ENCODE results near the gene GALK1.
"Not testable (repeated sequence)": the region's sequence is repeated elsewhere in the genome, so short reads cannot be mapped to it uniquely, and the experiment has no call there.

The GALK1 gene

GRCh38 chr17:75783803-75784472 is 18.9 kb upstream of the GALK1 start:
- peak; percentile 67 for DNase-seq

GRCh38 chr17:75783069-75783783 is 18.2 kb upstream of the GALK1 start:
- no peak for DNase-seq

DNA sequence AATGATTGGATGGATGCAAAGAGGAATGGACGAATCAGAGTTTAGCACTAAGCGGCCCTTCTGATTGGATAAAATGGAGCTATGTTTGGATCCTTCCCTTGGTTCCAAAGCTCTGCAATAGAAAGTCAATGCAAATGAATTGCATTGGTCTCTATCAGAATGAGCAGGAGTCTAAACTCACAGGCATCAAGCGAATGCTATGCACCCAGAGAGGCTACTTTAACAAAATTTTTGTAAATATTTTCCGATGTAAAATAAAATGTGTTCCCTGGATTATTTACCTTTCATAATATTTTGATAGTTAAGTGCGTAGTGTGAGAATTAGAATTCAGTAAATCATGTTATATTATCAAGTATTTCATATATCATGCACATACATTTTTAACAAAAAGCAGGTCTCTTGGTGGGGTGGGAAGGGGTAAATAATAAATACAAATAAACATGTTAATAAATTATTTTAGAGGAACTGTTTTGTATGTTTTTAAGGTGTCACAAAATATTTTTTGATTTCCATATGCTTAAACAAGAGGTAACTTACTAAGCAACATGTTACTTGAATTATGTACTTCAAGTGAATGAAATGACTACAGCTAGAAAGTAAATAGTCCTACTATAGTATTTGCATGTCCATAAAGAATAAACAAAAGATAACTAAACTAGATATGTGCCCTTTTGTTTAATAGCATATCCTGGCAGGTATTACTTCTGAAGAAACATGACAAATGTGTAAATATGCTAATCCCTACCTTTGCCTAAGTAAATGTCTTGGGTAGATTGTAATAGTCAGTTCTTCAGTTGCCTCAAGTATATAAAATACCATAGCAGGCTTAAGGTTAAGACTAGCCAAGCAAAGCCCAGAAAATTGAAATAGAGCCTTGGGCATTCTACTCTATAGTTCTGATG is 15.2 kb upstream of the GALK1 start:
- no peak for DNase-seq

DNA sequence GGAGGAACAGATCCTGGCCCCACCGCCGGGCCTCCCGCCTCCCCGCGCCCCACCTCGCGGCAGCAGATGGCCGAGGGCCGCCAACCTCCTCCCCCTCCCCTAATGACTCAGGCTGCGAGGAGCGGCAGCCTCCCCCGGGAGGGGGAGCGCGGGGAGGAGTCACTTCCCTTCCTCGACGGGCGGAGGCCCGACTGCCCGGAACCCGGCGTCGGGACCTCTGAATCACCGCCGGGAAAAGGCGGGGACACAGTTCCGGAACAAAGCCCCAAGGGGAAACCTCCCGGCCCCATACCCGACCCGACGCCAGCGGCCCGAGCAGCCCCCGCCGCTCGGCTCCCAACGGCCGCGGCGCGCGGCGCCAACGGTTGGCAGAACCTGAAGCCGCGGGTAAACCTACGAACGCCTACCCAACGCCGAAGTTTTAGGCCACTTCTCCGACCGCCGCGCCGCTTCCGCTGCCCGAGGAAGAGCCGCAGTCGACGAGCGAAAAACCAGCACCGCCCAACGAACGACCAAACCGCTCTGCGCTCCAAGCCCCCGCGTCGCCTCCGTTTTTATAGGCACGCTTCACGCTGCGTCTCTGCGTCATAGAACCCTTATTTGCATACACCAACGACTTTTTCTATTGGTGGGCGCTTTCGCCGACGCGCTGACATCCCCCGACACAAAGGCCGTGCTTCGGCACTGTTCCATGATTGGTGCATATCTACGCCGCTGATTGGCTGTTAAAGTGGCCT is 14.4 kb upstream of the GALK1 start:
- DNase-seq = peak; percentile 96

GRCh38 chr17:75778861-75779249 is 13.9 kb upstream of the GALK1 start:
- DNase-seq = no peak

DNA sequence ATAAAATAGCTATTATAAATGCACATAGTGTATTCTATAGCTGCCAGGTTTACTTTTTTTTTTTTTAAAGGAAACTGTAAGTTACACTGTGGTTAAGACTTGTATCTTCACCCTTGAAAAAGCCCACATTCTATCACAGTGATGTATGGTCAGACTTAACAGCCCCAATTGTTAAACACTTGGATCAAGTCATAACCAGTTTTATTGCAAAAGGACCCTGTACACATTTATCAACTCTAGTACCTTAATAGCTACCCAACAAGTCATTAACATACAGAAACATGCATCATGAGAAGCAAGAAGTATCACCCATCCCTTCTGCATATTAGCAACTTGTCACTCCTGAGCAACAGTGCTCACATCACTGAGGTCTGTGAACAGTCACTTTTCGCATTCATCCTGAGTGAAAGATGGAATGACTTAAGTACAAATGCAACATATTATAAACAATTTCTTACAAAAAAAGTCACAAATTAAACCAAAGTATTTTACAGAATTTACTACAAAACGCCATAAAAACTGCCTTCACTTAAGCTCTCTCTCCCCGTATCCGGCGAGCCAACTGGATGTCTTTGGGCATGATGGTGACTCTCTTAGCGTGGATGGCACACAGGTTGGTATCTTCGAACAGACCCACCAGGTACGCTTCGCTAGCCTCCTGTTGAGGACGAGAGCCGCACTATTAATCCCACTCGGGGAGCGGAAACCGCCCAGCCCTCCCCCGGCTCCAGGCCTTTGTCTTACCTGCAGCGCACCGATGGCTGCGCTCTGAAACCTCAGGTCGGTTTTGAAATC is 13.3 kb upstream of the GALK1 start:
- not testable (repeated sequence) for DNase-seq

- DNase-seq = no peak
These were observed 12.4 kb upstream of the GALK1 start for GRCh38 chr17:75777296-75777922.

- DNase-seq = peak; percentile 70
These were observed 11.6 kb upstream of the GALK1 start for GRCh38 chr17:75776386-75777295.

DNA sequence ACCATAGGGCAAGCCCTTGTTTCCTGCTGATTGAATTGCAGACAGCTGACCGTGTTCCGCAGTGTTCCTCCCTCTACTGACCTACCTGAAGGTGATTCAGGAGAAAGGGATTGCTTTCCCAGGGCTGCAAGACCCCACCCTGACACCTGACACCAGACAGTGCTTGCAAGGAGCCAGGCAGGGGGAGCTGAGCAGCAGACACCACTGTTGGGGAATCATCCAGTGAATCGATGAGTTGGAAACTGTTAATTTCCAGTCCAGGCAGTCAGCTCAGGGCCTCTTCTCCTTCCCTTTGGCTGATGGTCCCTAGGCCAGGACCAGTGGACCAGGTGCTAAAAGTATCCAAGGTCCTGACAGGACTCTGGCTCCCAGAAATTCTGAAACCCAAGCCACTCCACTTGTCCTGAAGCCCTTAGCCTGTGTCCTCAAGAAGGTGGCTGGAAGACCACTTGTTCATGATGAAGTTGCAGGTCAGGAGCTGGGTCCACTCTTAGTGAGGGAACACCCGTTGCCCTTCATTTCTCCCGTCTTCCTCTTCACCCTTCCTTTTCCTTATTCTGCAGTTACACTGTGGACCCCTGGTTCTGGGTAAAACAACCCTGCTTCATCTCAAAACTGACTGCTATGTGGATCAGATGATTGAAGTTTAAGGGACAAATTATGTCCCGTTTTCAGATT is 10.1 kb upstream of the GALK1 start:
- DNase-seq = peak; percentile 66

GRCh38 chr17:75774471-75774990 is 9.5 kb upstream of the GALK1 start:
- DNase-seq = peak; percentile 53

- DNase-seq = no peak
These were observed 8.9 kb upstream of the GALK1 start for GRCh38 chr17:75773808-75774470.

DNA sequence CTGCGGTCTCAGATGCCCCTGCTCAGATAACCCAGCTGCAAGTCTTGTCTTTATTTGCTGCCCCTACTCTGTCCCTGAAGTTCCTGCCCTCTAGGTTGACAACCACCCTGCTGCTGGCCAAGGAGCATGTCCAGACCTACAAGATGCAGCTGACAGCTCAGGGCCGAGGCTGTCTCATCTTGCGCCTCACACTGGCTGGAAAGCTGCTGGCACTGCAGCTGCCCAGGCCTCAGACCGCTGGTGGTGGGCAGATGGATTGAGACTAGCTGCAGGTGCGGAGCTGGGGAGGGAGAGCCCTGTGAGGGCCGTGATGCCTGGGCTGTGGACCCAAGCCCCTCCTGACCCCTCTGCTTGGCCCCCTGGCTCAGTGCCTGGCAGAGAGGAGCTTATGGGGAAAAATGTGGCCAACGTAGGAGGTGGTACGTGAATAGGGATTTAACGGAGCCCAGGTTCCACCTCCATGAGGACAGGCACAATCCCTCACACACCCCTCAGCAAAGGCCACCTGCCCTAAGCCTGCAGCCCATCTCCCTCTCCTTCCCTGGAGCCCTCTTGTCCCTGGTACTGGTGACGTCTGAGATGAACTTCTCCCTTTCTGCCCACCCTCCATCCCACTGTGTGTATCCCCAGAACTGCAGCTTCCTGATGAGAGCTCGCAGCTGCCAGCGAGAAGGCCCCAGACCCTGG is 8.3 kb upstream of the GALK1 start:
- DNase-seq = no peak

DNA sequence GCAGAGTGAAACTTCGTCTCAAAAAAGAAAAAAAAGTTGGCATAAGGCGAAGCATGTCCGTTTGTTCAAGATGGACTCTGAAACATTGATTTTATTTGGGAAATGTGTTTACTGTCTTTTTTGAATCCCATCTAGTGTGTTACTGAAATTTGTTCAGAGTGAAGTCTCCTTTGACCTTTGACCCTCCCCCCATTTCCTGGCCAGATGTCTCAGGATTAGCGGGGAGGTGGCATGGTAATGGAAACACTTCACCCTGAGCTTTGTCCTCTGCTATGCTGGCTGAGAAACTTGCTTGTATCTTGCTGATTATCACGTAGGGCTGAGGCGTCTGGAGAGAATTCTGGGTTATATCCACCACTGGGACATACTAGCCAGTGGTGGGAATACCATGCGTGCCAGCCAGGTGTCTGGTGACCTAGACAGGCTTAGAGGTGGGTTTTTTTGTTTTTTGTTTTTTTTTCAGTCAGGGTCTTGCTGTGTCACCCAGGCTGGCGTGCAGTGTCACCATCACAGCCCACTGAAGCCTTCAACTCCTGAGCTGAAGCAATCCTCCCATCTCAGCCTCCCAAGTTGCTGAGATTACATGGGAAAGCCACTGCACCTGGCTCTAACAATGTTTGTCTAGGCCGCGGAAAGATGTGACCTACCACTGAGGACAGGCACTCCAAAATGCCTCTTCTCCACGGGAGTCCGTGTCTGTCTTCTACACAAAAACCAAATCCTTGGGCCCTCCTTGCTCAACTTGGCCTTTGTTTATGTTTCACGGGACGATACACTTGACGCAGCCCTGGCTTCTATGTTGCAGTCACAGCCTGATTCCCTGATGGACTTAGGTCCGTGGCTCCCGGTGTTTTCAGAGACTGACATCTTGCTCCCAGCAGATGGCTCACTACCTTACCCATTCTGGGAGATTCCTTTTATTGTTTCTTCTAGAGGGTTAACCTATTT is 6.6 kb upstream of the GALK1 start:
- DNase-seq = no peak

- DNase-seq = no peak
These were observed 4.5 kb upstream of the GALK1 start for GRCh38 chr17:75769536-75769935.

GRCh38 chr17:75767881-75768280 is 2.9 kb upstream of the GALK1 start:
- DNase-seq = no peak

DNA sequence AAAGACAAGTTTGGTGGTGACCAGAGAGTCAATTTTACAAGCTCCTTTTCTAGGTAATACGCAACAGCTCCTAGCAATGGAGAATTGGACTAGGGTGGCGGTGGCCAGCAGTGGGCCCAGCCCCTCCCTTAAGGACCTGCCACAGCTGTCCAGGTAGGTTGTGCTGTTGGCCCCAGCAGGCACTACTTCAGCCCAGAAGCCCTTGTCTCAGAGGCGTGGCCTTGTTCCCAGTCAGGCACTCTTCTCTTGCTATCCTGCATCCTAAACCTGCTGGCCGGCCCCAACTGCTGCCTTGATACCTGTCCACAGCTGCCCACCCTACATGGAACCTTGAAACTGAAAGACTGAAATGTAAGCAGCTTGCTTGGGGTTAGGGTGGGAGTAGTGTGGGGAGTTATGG is 989 bp upstream of the GALK1 start:
- no peak for DNase-seq

DNA sequence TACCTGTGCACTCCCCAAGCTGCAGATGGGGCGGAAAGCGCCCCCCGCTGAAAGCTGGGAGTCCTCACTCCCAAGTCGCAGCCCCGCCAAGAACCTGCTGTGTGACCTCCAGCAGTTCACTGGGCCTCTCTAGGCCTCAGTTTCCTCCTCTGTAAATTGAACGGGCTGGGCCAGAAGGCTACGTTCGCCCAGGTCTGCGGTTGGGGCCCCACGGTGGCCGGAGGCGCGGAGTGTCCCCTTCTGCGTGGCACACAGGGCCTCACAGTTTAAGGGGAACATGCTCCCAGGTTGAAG is 628 bp downstream of the GALK1 start:
- no peak for DNase-seq
